SK-N-SH treated with all-trans-retinoic acid at 6 μM for 48 hours (cell line): ENCODE results near the gene SYDE2.

Experiments used
- ATAC-seq: fragments of 200-7000 bp; cut with Tn5 transposase; 3 replicates; pipeline ENCODE4 v1.9.1; 2020; ENCODE audit warnings: mild to moderate bottlenecking, moderate library complexity
- ARNTL ChIP-seq: fragments of 450-650 bp; formaldehyde crosslinking; IDR thresholded peaks from 2 replicates; pipeline ENCODE4 v1.5.0; 2020; ENCODE audit warnings: low read depth, mild to moderate bottlenecking, moderate library complexity, borderline replicate concordance
- BACH2 ChIP-seq: fragments of 250-450 bp; sonication (Bioruptor Pico); IDR thresholded peaks from 2 replicates; pipeline ENCODE4 v1.9.0; 2021; ENCODE audit warnings: mild to moderate bottlenecking, borderline replicate concordance
- CSDC2 ChIP-seq: fragments of 250-450 bp; sonication (Bioruptor Pico); IDR thresholded peaks from 2 replicates; pipeline ENCODE4 v1.5.0; 2020; ENCODE audit warnings: mild to moderate bottlenecking, moderate library complexity
- CSRNP3 ChIP-seq: fragments of 250-450 bp; sonication (Bioruptor Pico); IDR thresholded peaks from 2 replicates; pipeline ENCODE4 v1.5.1; 2021; ENCODE audit warnings: mild to moderate bottlenecking, moderate library complexity
- GLIS3 ChIP-seq: fragments of 250-450 bp; sonication (Bioruptor Pico); IDR thresholded peaks from 2 replicates; pipeline ENCODE4 v1.5.0; 2020; ENCODE audit warnings: mild to moderate bottlenecking, moderate library complexity
- ISL1 ChIP-seq: fragments of 250-450 bp; sonication (Bioruptor Pico); IDR thresholded peaks from 2 replicates; pipeline ENCODE4 v2.1.2; 2022; ENCODE audit warnings: mild to moderate bottlenecking, moderate library complexity
- OSR1 ChIP-seq: fragments of 250-450 bp; sonication (Bioruptor Pico); IDR thresholded peaks from 2 replicates; pipeline ENCODE4 v1.8.0; 2022; ENCODE audit warnings: moderate library complexity, mild to moderate bottlenecking, inconsistent platforms
- PATZ1 ChIP-seq: fragments of 250-450 bp; sonication (Bioruptor Pico); IDR thresholded peaks from 2 replicates; pipeline ENCODE4 v1.8.0; 2020; ENCODE audit warnings: mild to moderate bottlenecking, moderate library complexity, borderline replicate concordance
- PPARA ChIP-seq: fragments of 250-450 bp; sonication (Bioruptor Pico); IDR thresholded peaks from 2 replicates; pipeline ENCODE4 v1.5.0; 2020; ENCODE audit warnings: mild to moderate bottlenecking, borderline replicate concordance
- RARB ChIP-seq: fragments of 250-450 bp; sonication (Bioruptor Pico); IDR thresholded peaks from 2 replicates; pipeline ENCODE4 v1.8.0; 2021; ENCODE audit warnings: mild to moderate bottlenecking, moderate library complexity
- SNAI2 ChIP-seq: fragments of 250-450 bp; sonication (Bioruptor Pico); IDR thresholded peaks from 2 replicates; pipeline ENCODE4 v1.5.0; 2020; ENCODE audit warnings: mild to moderate bottlenecking, moderate library complexity
- TOX ChIP-seq: fragments of 250-450 bp; sonication (Bioruptor Pico); IDR thresholded peaks from 2 replicates; pipeline ENCODE4 v1.8.0; 2021; ENCODE audit warnings: mild to moderate bottlenecking, moderate library complexity, borderline replicate concordance
- ZC3H10 ChIP-seq: fragments of 250-450 bp; sonication (Bioruptor Pico); IDR thresholded peaks from 2 replicates; pipeline ENCODE4 v1.5.1; 2021; ENCODE audit warnings: mild to moderate bottlenecking, moderate library complexity
- ZFP3 ChIP-seq: fragments of 250-450 bp; sonication (Bioruptor Pico); IDR thresholded peaks from 2 replicates; pipeline ENCODE4 v1.5.0; 2020; ENCODE audit warnings: mild to moderate bottlenecking, moderate library complexity
- ZFP30 ChIP-seq: fragments of 450-650 bp; formaldehyde crosslinking; IDR thresholded peaks from 2 replicates; pipeline ENCODE4 v1.5.0; 2022; ENCODE audit warnings: mild to moderate bottlenecking, moderate library complexity
- ZNF565 ChIP-seq: fragments of 450-650 bp; formaldehyde crosslinking; conservative IDR thresholded peaks from 2 replicates; pipeline ENCODE4 v1.5.0; 2020; ENCODE audit warnings: low read depth, mild to moderate bottlenecking, moderate library complexity
- ZNF8 ChIP-seq: fragments of 450-650 bp; formaldehyde crosslinking; IDR thresholded peaks from 2 replicates; pipeline ENCODE4 v1.5.0; 2020; ENCODE audit warnings: mild to moderate bottlenecking, moderate library complexity
- TF ChIP-seq, protein P1 (sequence below): fragments of 250-450 bp; sonication (Bioruptor Pico); IDR thresholded peaks from 2 replicates; pipeline ENCODE4 v1.5.1; 2020; ENCODE audit warnings: low read depth, mild to moderate bottlenecking, moderate library complexity
- TF ChIP-seq, protein P2 (sequence below): fragments of 250-450 bp; sonication (Bioruptor Pico); IDR thresholded peaks from 2 replicates; pipeline ENCODE4 v1.5.0; 2020; ENCODE audit warnings: mild to moderate bottlenecking, moderate library complexity

SYDE2 gene

DNA sequence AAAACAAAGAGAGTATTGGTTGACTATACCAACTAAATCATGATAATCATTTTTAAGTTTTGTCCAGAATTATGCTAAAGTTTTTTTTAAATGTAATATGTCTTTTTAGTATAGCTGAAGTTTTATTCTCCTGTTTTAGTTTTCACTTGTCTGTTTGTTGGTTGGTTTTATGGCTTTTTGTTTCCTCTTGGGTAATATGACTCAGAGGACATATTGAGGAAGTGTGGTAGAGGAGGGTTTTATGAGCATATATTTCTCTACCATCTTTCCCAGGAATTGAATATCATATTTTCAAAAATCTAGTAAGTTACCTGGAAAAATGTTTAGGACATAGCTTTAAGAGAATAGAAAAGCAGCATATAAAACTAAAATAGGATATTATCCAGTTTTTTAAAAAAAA, 84.0 kb downstream of the SYDE2 start (continued):
- TF ChIP-seq, protein P1, sequence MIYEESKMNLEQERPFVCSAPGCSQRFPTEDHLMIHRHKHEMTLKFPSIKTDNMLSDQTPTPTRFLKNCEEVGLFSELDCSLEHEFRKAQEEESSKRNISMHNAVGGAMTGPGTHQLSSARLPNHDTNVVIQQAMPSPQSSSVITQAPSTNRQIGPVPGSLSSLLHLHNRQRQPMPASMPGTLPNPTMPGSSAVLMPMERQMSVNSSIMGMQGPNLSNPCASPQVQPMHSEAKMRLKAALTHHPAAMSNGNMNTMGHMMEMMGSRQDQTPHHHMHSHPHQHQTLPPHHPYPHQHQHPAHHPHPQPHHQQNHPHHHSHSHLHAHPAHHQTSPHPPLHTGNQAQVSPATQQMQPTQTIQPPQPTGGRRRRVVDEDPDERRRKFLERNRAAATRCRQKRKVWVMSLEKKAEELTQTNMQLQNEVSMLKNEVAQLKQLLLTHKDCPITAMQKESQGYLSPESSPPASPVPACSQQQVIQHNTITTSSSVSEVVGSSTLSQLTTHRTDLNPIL: no peak
- TF ChIP-seq ZFP30 (CRISPR knock-in tag): no peak
- no peak for TF ChIP-seq BACH2
- TF ChIP-seq, protein P2, sequence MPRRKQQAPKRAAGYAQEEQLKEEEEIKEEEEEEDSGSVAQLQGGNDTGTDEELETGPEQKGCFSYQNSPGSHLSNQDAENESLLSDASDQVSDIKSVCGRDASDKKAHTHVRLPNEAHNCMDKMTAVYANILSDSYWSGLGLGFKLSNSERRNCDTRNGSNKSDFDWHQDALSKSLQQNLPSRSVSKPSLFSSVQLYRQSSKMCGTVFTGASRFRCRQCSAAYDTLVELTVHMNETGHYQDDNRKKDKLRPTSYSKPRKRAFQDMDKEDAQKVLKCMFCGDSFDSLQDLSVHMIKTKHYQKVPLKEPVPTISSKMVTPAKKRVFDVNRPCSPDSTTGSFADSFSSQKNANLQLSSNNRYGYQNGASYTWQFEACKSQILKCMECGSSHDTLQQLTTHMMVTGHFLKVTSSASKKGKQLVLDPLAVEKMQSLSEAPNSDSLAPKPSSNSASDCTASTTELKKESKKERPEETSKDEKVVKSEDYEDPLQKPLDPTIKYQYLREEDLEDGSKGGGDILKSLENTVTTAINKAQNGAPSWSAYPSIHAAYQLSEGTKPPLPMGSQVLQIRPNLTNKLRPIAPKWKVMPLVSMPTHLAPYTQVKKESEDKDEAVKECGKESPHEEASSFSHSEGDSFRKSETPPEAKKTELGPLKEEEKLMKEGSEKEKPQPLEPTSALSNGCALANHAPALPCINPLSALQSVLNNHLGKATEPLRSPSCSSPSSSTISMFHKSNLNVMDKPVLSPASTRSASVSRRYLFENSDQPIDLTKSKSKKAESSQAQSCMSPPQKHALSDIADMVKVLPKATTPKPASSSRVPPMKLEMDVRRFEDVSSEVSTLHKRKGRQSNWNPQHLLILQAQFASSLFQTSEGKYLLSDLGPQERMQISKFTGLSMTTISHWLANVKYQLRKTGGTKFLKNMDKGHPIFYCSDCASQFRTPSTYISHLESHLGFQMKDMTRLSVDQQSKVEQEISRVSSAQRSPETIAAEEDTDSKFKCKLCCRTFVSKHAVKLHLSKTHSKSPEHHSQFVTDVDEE (CRISPR knock-in tag): no peak
- TF ChIP-seq ZFP3 (CRISPR knock-in tag): no peak
- TF ChIP-seq OSR1: no peak
- no peak for TF ChIP-seq TOX
- TF ChIP-seq, all 23 proteins: peak for 0

GRCh38 chr1:85115933-85116332, 84.9 kb downstream of the SYDE2 start:
- TF ChIP-seq CSRNP3 (CRISPR knock-in tag) (no peak), CSDC2 (no peak), ZNF8 (CRISPR knock-in tag) (no peak), ZFP3 (CRISPR knock-in tag) (no peak), PPARA (CRISPR knock-in tag) (no peak), RARB (CRISPR knock-in tag) (no peak), OSR1 (no peak), ZC3H10 (CRISPR knock-in tag) (no peak), SNAI2 (CRISPR knock-in tag) (no peak), ZNF565 (CRISPR knock-in tag) (no peak), ISL1 (CRISPR knock-in tag) (no peak), GLIS3 (no peak)
- TF ChIP-seq, protein P1: no peak
- TF ChIP-seq, protein P2 (CRISPR knock-in tag): no peak
- TF ChIP-seq, all 23 proteins: peak for 0
- no peak for ATAC-seq

DNA sequence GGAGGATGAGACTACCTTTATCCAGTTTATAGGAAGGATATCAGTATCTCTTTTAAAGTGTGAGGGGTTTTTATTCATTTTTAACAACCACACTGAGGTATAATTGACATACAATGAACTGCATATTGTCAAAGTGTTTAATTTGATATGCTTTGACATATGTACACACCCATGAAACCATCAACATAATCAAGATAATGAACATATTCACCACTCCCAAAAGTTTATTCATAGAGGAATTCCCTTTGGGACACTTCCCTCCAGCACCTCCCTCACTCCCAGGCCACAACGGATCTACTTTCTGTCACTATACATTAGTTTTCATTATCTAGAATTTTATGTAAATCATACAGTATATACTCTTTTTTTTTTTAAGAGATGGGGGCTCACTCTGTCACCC, 89.1 kb downstream of the SYDE2 start:
- ATAC-seq: no peak
- no peak for TF ChIP-seq RARB (CRISPR knock-in tag)
- TF ChIP-seq ZC3H10 (CRISPR knock-in tag): no peak
- TF ChIP-seq CSRNP3 (CRISPR knock-in tag): no peak
- no peak for TF ChIP-seq CSDC2
- TF ChIP-seq PATZ1 (CRISPR knock-in tag): no peak
- no peak for TF ChIP-seq ZFP30 (CRISPR knock-in tag)
- TF ChIP-seq ARNTL (CRISPR knock-in tag): no peak
